Measurements from ENCODE around the gene C2orf78. TPM values are rescaled to one million over a fixed set of nuclear protein-coding genes. Genes with fewer than 3 reads are reported as not detected.

The C2orf78 gene
- polyA plus RNA-seq, 1 donor from 2014 or later: not detected

DNA sequence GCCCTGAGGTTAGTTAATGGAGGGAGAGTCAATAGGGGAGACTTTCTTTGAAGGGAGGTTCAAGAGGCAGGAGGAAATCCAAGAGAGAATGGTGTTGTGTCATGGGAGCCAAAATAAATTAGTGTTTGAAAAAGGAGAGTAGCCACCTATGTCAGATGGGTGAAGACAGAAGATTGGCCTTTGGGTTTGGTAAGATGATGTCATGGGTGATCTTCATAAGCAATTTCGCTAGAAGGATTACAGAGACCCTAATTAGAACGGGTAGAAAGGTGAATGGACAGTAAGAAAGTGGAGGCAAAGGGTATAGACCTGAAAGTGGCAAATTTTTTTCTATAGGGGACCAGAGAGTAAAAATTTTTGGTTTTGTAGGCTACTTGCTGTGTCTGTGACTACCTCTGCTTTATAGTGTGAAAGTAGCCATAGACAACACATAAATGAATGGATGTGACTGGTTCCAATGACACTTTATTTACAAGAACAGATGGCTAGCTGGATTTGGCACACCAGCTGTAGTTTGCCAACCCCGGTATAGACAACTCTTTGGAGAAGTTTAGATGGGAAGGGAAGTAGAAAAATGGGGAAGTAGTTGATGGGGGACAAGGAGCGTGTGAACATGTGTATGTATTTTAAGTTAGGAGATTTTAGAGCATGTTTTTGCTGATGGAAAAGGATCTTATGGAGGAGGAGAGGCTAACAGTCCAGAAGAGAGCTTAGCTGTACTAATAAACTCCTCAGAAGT is 54.0 kb downstream of the C2orf78 start:
- no peak overlapping the region for H3K9ac ChIP-seq (ENCODE audit: low read length)
- H2AFZ ChIP-seq (ENCODE audit: low read depth, low read length): no peak overlapping the region
- H3K9me3 ChIP-seq (ENCODE audit: low read length): no peaks in the 10 kb centered on the region
- no peaks in the 10 kb centered on the region for H4K20me1 ChIP-seq (ENCODE audit: insufficient read depth)
- no peak overlapping the region for H3K4me3 ChIP-seq (ENCODE audit: low read length)
- no peaks in the 10 kb centered on the region for H3K79me2 ChIP-seq (replicated peaks; ENCODE audit: insufficient read depth, low read length)
- TF ChIP-seq MXI1 (conservative IDR thresholded peaks at IDR 0.05; ENCODE audit: poor library complexity, severe bottlenecking) (no peak), RAD21 (conservative IDR thresholded peaks at IDR 0.05) (no peak), POLR2AphosphoS5 (IDR thresholded peaks at IDR 0.05) (no peak), SMC3 (conservative IDR thresholded peaks at IDR 0.05; ENCODE audit: poor library complexity) (no peak), EZH2 (IDR thresholded peaks at IDR 0.05; ENCODE audit: borderline replicate concordance, insufficient read depth, low read length, poor library complexity, severe bottlenecking) (no peak), EP300 (conservative IDR thresholded peaks at IDR 0.05; ENCODE audit: poor library complexity, severe bottlenecking) (no peak), TAF1 (IDR thresholded peaks at IDR 0.05; ENCODE audit: low read depth) (no peak)
- TF ChIP-seq, protein P1, sequence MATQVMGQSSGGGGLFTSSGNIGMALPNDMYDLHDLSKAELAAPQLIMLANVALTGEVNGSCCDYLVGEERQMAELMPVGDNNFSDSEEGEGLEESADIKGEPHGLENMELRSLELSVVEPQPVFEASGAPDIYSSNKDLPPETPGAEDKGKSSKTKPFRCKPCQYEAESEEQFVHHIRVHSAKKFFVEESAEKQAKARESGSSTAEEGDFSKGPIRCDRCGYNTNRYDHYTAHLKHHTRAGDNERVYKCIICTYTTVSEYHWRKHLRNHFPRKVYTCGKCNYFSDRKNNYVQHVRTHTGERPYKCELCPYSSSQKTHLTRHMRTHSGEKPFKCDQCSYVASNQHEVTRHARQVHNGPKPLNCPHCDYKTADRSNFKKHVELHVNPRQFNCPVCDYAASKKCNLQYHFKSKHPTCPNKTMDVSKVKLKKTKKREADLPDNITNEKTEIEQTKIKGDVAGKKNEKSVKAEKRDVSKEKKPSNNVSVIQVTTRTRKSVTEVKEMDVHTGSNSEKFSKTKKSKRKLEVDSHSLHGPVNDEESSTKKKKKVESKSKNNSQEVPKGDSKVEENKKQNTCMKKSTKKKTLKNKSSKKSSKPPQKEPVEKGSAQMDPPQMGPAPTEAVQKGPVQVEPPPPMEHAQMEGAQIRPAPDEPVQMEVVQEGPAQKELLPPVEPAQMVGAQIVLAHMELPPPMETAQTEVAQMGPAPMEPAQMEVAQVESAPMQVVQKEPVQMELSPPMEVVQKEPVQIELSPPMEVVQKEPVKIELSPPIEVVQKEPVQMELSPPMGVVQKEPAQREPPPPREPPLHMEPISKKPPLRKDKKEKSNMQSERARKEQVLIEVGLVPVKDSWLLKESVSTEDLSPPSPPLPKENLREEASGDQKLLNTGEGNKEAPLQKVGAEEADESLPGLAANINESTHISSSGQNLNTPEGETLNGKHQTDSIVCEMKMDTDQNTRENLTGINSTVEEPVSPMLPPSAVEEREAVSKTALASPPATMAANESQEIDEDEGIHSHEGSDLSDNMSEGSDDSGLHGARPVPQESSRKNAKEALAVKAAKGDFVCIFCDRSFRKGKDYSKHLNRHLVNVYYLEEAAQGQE (IDR thresholded peaks at IDR 0.05; ENCODE audit: borderline replicate concordance): no peak
- TF ChIP-seq, protein P2, sequence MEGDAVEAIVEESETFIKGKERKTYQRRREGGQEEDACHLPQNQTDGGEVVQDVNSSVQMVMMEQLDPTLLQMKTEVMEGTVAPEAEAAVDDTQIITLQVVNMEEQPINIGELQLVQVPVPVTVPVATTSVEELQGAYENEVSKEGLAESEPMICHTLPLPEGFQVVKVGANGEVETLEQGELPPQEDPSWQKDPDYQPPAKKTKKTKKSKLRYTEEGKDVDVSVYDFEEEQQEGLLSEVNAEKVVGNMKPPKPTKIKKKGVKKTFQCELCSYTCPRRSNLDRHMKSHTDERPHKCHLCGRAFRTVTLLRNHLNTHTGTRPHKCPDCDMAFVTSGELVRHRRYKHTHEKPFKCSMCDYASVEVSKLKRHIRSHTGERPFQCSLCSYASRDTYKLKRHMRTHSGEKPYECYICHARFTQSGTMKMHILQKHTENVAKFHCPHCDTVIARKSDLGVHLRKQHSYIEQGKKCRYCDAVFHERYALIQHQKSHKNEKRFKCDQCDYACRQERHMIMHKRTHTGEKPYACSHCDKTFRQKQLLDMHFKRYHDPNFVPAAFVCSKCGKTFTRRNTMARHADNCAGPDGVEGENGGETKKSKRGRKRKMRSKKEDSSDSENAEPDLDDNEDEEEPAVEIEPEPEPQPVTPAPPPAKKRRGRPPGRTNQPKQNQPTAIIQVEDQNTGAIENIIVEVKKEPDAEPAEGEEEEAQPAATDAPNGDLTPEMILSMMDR (IDR thresholded peaks at IDR 0.05; ENCODE audit: poor library complexity, severe bottlenecking): no peak
- H3K36me3 ChIP-seq (ENCODE audit: insufficient read depth, low read length): peaks cover 13% of the 10 kb centered on the region
- H3K4me2 ChIP-seq (ENCODE audit: low read length): no peak overlapping the region
- H3K27ac ChIP-seq (ENCODE audit: low read length): no peak overlapping the region
- no peaks in the 10 kb centered on the region for H3F3A ChIP-seq (ENCODE audit: insufficient read depth, low read length, poor library complexity, severe bottlenecking)
- H3K9me2 ChIP-seq (ENCODE audit: insufficient read depth, low read length): no peaks in the 10 kb centered on the region
- no peaks in the 10 kb centered on the region for H3K27me3 ChIP-seq (ENCODE audit: insufficient read depth, low read depth, low read length)

DNA sequence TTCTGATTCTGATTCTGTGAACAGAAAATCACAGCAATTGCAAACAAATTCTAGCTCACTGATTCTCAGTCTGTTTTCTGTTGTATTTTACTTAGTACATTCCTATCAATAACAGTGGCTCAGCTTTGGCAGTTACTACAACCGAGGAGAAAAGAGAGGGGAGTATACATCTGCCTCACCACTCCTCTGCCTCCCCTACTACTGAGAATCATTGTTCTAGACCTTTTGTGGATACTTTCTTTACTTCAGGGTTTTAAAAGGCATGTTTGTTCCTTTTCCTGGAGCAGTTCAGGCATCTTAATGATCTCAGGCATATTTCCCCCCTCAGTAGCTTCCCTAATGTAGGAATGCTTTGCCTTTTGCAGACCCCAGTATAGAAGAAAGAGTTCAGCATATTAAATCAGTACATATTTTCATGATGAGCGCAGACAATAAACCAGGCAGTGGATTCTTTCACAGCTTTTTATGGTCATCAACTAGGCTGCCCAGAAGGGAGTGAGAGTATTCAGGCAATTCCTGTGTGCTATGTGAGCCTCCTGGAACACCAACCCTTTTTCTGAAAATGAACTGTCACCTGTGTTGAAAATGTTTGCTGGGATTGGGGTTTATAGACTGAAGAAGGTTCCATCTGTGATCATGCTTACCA is 55.0 kb downstream of the C2orf78 start:
- Histone ChIP-seq H3K27ac (ENCODE audit: low read length) (no peak overlapping the region), H3K4me2 (ENCODE audit: low read length) (no peak overlapping the region), H3K27me3 (ENCODE audit: insufficient read depth, low read depth, low read length) (no peaks in the 10 kb centered on the region), H3K79me2 (replicated peaks; ENCODE audit: insufficient read depth, low read length) (no peaks in the 10 kb centered on the region), H2AFZ (ENCODE audit: low read depth, low read length) (no peak overlapping the region), H3K36me3 (ENCODE audit: insufficient read depth, low read length) (peaks cover 8% of the 10 kb centered on the region), H3K9me2 (ENCODE audit: insufficient read depth, low read length) (no peaks in the 10 kb centered on the region), H3F3A (ENCODE audit: insufficient read depth, low read length, poor library complexity, severe bottlenecking) (no peaks in the 10 kb centered on the region), H3K4me3 (ENCODE audit: low read length) (no peak overlapping the region), H3K9ac (ENCODE audit: low read length) (no peak overlapping the region), H3K9me3 (ENCODE audit: low read length) (no peaks in the 10 kb centered on the region), H4K20me1 (ENCODE audit: insufficient read depth) (no peaks in the 10 kb centered on the region)
- TF ChIP-seq RAD21 (conservative IDR thresholded peaks at IDR 0.05) (no peak), POLR2AphosphoS5 (IDR thresholded peaks at IDR 0.05) (no peak), MXI1 (conservative IDR thresholded peaks at IDR 0.05; ENCODE audit: poor library complexity, severe bottlenecking) (no peak), EZH2 (IDR thresholded peaks at IDR 0.05; ENCODE audit: borderline replicate concordance, insufficient read depth, low read length, poor library complexity, severe bottlenecking) (no peak), TAF1 (IDR thresholded peaks at IDR 0.05; ENCODE audit: low read depth) (no peak), SMC3 (conservative IDR thresholded peaks at IDR 0.05; ENCODE audit: poor library complexity) (no peak), EP300 (conservative IDR thresholded peaks at IDR 0.05; ENCODE audit: poor library complexity, severe bottlenecking) (no peak)
- TF ChIP-seq, protein P2 (IDR thresholded peaks at IDR 0.05; ENCODE audit: poor library complexity, severe bottlenecking): no peak
- TF ChIP-seq, protein P1 (IDR thresholded peaks at IDR 0.05; ENCODE audit: borderline replicate concordance): no peak
